Right lobe of liver (tissue), 6 donors: Measurements from ENCODE around the gene R3HCC1L. TPM values are rescaled to one million over a fixed set of nuclear protein-coding genes. Genes with fewer than 3 reads are reported as not detected.
A peak's percentile ranks its signal among the peaks of the same experiment; 100 is the strongest.

Experiments used
- ATAC-seq, 4 donors: fragments of 200-7000 bp; cut with Tn5 transposase; one replicate each; pipeline ENCODE4 v1.9.1; 2020; ENCODE audit warnings: mild to moderate bottlenecking in 4 of 4, moderate library complexity in 4 of 4
- DNase-seq, 3 donors: peaks; one replicate each; pipeline ENCODE4 v3.0.0-alpha.2; 2020
- H3K27ac ChIP-seq, 3 donors: fragments of 200-600 bp; one replicate each; pipeline ENCODE4 v1.8.0; 2022
- H3K27me3 ChIP-seq, 2 donors: fragments of 200-600 bp; one replicate each; pipeline ENCODE4 v1.8.0; 2022
- H3K36me3 ChIP-seq, 4 donors: fragments of 200-600 bp; sonication (generic) in 1 of 4; one replicate each; pipeline versions ENCODE4 v1.5.1 to v1.8.0; 2017 to 2022; ENCODE audit warnings: control low read depth in 1 of 4
- H3K4me1 ChIP-seq, 4 donors: fragments of 200-600 bp; sonication (generic) in 1 of 4; one replicate each; pipeline versions ENCODE4 v1.5.1 to v1.8.0; 2017 to 2022; ENCODE audit warnings: control low read depth in 1 of 4
- H3K4me3 ChIP-seq, 3 donors: fragments of 200-600 bp; one replicate each; pipeline ENCODE4 v1.8.0; 2022
- H3K9me3 ChIP-seq, 4 donors: fragments of 200-600 bp; sonication (generic) in 1 of 4; one replicate each; pipeline versions ENCODE4 v1.5.1 to v1.8.0; 2017 to 2022; ENCODE audit warnings: control low read depth in 1 of 4
- POLR2A ChIP-seq: fragments of 450-650 bp; IDR thresholded peaks from one replicate; pipeline ENCODE4 v1.6.1; 2017; ENCODE audit warnings: antibody characterized with exemption, mild to moderate bottlenecking
- WGBS: methylation state at CpG from one replicate; pipeline ENCODE4 v1.1.6; 2018; ENCODE audit warnings: low coverage, low lambda C conversion rate; ENCODE audit not compliant: insufficient coverage; ENCODE audit errors: missing lambda C conversion rate; 5-methylcytosine and 5-hydroxymethylcytosine counted together
- intact Hi-C, 2 donors: fragments of 100-400 bp; cut with DNase I; formaldehyde crosslinking; loops; one replicate each; pipeline versions ENCODE4 v1.11.2 to v1.14.1; 2022
- total RNA-seq, 6 experiments: library from RNA; depleted of rRNA in 2 of 6; stranded (reverse); fragments of >200 nt in 2 of 6; fragmentation: NEBNext Ultra II Directional in 3 of 6; extraction: Animal tissue kit (Norgen Biotek cat#: 25700) in 3 of 6; gene quantifications; one replicate each; pipeline versions ENCODE4 v1.1.0 to v1.2.4, GENCODE V29; 2016 to 2023
- TF ChIP-seq, protein P1 (sequence below), 4 donors: fragments of 200-600 bp in 3 of 4; fragments of 450-650 bp in 1 of 4; IDR thresholded peaks; one replicate each; pipeline versions ENCODE4 v1.5.1 to v1.8.0; 2016 to 2022; ENCODE audit warnings: antibody characterized with exemption in 4 of 4, mild to moderate bottlenecking in 2 of 4
- donor health status: DM: no; HTN: yes; CAD: no.
- donor health status: DM: no; HTN: no; CAD: no.
- donor health status: DM: no; HTN: no; CAD: no.
- donor health status: DM: no; HTN: yes; CAD: no.
- donor health status: DM: no; HTN: yes; CAD: no.

The R3HCC1L gene
- total RNA-seq, 6 experiments from 2014 or later = 5.0 to 6.5 (median 5.5) TPM

DNA sequence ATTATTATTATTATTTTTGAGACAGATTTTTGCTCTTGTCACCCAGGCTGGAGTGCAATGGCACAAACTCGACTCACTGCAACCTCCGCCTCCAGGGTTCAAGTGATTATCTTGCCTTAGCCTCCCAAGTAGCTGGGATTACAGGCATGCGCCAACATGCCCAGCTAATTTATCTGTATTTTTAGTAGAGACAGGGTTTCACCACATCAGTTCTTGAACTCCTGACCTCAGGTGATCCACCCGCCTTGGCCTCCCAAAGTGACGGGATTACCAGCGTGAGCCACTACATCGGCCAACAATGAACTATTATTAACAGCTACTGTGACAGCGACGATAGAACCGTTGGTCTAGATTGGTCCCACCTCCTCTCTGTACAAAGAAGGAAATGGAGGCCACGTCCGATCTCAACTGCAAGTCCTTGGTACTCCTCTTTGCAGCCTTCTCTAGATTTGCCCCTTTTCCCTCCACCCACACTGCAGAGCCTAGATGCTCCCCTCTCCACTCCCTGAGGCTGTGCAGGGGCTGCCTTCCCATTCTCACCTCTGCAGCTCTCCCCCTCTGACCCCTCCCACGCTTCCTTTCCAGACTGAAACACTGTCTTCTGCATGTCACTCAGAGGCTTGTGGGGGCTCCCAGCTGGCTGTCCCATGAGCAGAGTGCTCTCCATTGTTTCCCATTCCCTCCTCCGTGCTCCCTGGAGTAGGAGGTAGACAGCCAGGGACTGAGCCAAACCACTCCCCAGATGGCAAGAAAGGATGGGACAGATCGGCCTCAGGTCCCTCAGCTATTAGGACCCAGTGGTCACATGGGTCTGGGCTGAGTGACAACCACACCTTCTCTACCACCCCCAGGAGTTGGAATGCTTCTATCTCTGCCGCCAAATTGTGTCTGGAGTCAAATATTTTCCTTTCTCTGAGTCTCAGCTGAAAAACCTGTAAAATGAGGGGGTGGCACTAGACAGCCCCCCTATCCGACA, 131.2 kb downstream of the R3HCC1L start:
- WGBS = 76% methylated on average over 4 of the region's 17 CpGs
- intact Hi-C loops = no loop called here
- no peak for ATAC-seq

DNA sequence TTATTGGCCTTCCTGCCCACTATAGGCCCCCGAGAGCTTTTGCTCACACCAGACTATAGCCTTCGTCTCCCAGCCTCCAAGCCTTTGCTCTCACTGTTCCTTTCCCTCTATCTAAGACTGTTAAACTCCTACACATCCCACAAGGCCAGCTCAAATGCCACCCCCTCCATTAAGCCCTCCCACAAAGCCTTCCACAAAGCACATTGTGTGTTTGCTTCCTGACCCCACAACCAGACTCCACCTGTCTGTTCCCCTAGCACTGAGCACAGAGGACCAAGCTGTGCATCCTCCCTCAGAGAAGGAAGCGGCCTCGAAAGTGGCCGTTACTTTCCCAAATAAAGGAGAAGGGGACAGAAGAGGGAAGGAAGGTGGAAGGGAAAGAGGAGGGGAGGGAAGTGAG, 132.2 kb downstream of the R3HCC1L start:
- H3K27me3 ChIP-seq = no peaks in the 10 kb centered on the region
- H3K4me3 ChIP-seq = no peak overlapping the region
- WGBS = 60% methylated on average over 5 of the region's 5 CpGs
- DNase-seq (no peak), ATAC-seq (no peak)
- H3K36me3 ChIP-seq = no peaks in the 10 kb centered on the region
- no peaks in the 10 kb centered on the region for H3K9me3 ChIP-seq
- peaks cover 0 to 19% (median 0%) of the 10 kb centered on the region in 4 donors for H3K4me1 ChIP-seq
- TF ChIP-seq POLR2A = no peak
- TF ChIP-seq, protein P1, sequence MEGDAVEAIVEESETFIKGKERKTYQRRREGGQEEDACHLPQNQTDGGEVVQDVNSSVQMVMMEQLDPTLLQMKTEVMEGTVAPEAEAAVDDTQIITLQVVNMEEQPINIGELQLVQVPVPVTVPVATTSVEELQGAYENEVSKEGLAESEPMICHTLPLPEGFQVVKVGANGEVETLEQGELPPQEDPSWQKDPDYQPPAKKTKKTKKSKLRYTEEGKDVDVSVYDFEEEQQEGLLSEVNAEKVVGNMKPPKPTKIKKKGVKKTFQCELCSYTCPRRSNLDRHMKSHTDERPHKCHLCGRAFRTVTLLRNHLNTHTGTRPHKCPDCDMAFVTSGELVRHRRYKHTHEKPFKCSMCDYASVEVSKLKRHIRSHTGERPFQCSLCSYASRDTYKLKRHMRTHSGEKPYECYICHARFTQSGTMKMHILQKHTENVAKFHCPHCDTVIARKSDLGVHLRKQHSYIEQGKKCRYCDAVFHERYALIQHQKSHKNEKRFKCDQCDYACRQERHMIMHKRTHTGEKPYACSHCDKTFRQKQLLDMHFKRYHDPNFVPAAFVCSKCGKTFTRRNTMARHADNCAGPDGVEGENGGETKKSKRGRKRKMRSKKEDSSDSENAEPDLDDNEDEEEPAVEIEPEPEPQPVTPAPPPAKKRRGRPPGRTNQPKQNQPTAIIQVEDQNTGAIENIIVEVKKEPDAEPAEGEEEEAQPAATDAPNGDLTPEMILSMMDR (IDR thresholded peaks at IDR 0.05) = no peak
- intact Hi-C loops = no loop called here
- H3K27ac ChIP-seq = no peak overlapping the region

More for the DNA sequence above, 131.2 kb downstream of the R3HCC1L start:
- Histone ChIP-seq H3K27me3 (no peaks in the 10 kb centered on the region), H3K4me1 (peaks cover 0 to 16% (median 0%) of the 10 kb centered on the region in 4 donors), H3K36me3 (no peaks in the 10 kb centered on the region), H3K27ac (no peak overlapping the region), H3K9me3 (no peaks in the 10 kb centered on the region), H3K4me3 (no peak overlapping the region)
- TF ChIP-seq, protein P1 (IDR thresholded peaks at IDR 0.05) = no peak
- no peak for TF ChIP-seq POLR2A
- no peak for DNase-seq

DNA sequence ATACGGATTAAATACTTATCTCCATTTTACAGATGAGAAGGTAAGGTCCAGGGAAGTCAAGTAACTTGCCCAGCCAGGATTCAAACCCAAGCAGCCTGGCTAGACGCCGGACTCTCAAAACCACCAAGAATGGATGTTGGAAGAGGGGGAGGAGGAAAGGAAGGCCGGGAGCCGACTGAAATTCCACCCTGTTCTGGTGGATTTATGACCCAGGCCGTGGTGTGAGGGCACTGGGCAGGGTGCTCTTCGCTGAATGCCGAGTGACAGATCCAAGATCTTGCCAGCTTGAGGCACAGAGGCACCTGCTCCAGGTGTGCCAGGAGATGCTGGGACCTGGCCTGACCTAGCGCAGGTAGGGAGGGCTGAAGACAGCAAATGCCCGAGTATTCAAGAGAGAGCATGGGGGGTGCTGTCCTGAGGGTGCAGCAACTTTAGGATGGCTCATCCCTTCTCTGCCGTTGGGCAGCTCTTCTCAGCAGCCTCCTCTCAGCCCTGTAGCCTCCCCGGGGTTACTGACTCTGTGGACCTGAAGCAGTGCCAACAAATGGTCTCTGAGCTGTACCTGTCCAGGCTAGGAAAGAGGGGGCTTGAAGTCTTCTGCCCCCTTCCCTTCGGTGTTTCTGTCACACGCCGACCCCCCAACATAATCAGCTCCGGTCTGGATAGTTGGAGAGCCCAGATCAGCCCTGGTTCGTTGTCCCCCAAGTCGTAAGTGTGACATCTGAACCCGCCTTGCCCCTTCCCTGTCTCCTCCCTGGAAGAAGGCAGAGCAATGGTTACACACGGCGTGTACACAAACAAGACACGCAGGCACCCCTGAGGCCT, 132.8 kb downstream of the R3HCC1L start:
- no peak for ATAC-seq
- 58% methylated on average over 14 of the region's 22 CpGs for WGBS
- no peaks in the 10 kb centered on the region for H3K9me3 ChIP-seq
- H3K27ac ChIP-seq = peak overlapping the region in 1 of 3 donors; percentile 37
- H3K4me1 ChIP-seq = peaks cover 0 to 19% (median 0%) of the 10 kb centered on the region in 4 donors
- peak in 1 of 3 donors; percentile 44 for DNase-seq
- TF ChIP-seq, protein P1 (IDR thresholded peaks at IDR 0.05) = no peak
- TF ChIP-seq POLR2A = no peak
- H3K4me3 ChIP-seq = peak overlapping the region; percentile 34 to 51 (median 37)
- intact Hi-C loops = no loop called here
- H3K36me3 ChIP-seq = no peaks in the 10 kb centered on the region
- no peaks in the 10 kb centered on the region for H3K27me3 ChIP-seq

DNA sequence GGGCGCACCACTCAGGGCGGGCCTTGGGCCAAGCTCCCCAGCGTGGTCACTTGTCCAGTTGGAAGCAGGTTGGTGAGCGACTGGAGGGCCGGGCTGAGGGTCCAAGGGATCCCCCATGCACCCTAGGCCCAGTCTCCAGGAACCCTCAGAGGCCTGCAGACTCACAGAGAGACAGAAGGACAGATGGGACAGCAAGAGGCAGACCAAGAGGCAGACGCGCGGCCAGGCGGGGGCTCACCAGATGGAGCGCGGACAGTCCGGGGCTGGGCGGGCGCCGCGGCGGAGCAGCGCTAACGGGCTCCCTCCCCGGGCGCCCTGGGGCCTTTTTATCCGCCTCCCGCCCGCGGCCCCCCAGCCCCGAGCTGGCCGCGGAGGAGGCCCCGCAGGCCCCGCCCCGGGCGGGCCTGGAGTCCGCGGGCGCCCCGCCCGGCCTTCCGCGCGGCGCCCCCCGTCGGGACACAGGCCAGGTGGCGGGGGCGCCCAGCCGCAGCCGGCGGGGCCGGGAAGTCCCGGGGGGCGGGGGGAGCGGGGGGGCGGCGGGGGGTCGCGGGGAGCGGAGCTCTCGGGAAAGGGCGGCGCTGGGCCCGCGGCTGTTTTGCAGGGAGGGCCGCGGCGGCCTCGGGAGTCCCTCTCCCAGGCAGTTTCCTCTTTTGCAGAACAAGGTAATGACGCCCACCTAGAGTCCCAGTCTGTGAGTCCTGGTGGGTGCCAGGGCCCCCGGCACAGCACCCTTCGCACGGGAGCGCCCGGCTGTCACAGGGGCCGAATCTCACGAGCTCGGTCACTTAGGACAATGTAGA, 133.6 kb downstream of the R3HCC1L start, which contains the start of gene LOXL4:
LOXL4 (minus strand) TSS at position 301 of the 800 bp plus-strand sequence. CDS start 5,175 bp downstream, outside the sequence.
- H3K4me3 ChIP-seq = peak within 1 kb of the TSS; percentile 34 to 51 (median 37)
- H3K27ac ChIP-seq = peak within 1 kb of the TSS in 1 of 3 donors; percentile 37
- H3K36me3 ChIP-seq = no peaks in the 10 kb centered on the region
- WGBS = no CpG with 5 or more reads among the region's 75 CpGs
- ATAC-seq (peak; percentile 8 to 32 (median 22)), DNase-seq (no peak)
- no peaks in the 10 kb centered on the region for H3K27me3 ChIP-seq
- H3K4me1 ChIP-seq = peaks cover 0 to 19% (median 0%) of the 10 kb centered on the region in 4 donors
- intact Hi-C loops = no loop called here
- peak; percentile 68 for TF ChIP-seq POLR2A
- TF ChIP-seq, protein P1 (IDR thresholded peaks at IDR 0.05) = no peak
- no peaks in the 10 kb centered on the region for H3K9me3 ChIP-seq
